Measurements from ENCODE around the gene STXBP4.

The STXBP4 gene

GRCh38 chr17:54968262-54968987 is at the start of gene STXBP4, which contains the start of gene COX11:
Gene STXBP4 (plus strand): TSS chr17:54968765. CDS start chr17:54986220, 17,455 bp downstream.
Gene COX11 (minus strand): TSS chr17:54968654. CDS start chr17:54968646, 8 bp downstream.
- no peak within 1 kb of the TSS for H3K4me3 Mint-ChIP-seq
- H3K27me3 Mint-ChIP-seq = no peaks in the 10 kb centered on the region
- H3K4me1 Mint-ChIP-seq (ENCODE audit: low read depth) = peaks cover 13% of the 10 kb centered on the region
- intact Hi-C loops (cut with micrococcal nuclease) = no loop called here
- H3K27ac Mint-ChIP-seq = no peak within 1 kb of the TSS
- no peaks in the 10 kb centered on the region for H3K9me3 Mint-ChIP-seq
- no peaks in the 10 kb centered on the region for H3K36me3 Mint-ChIP-seq (ENCODE audit: low read depth)

GRCh38 chr17:54919425-54919824 is 49.1 kb upstream of the STXBP4 start:
- no peak overlapping the region for H3K4me3 Mint-ChIP-seq
- no peaks in the 10 kb centered on the region for H3K4me1 Mint-ChIP-seq (ENCODE audit: low read depth)
- intact Hi-C loops (cut with micrococcal nuclease) = no loop called here
- H3K27ac Mint-ChIP-seq = no peak overlapping the region
- H3K9me3 Mint-ChIP-seq = peaks cover 19% of the 10 kb centered on the region
- H3K27me3 Mint-ChIP-seq = no peaks in the 10 kb centered on the region
- no peaks in the 10 kb centered on the region for H3K36me3 Mint-ChIP-seq (ENCODE audit: low read depth)

- Mint-ChIP-seq H3K27ac (no peak overlapping the region), H3K4me1 (ENCODE audit: low read depth) (no peaks in the 10 kb centered on the region), H3K36me3 (ENCODE audit: low read depth) (no peaks in the 10 kb centered on the region), H3K4me3 (no peak overlapping the region), H3K9me3 (peaks cover 19% of the 10 kb centered on the region), H3K27me3 (no peaks in the 10 kb centered on the region)
- intact Hi-C loops (cut with micrococcal nuclease) = no loop called here
These were observed 47.7 kb upstream of the STXBP4 start for GRCh38 chr17:54920819-54921218.

DNA sequence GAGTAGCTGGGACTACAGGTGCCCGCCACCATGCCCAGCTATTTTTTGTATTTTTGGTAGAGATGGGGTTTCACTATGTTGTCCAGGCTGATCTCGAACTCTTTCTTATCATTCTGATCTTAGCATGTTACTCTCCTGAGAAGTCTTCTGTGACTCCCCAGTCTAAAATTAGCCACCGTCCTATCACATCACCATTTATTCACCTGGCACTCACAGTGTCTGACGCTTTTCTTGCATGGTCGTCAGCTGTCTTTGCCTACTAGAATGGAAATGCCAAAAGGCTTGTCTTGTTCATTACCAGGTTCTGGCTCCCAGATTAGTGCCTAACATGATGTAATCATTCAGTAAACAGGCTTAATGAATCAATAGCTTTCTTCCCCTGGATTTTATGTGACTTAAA is 44.2 kb upstream of the STXBP4 start:
- Mint-ChIP-seq H3K4me3 (no peak overlapping the region), H3K27ac (no peak overlapping the region), H3K9me3 (no peaks in the 10 kb centered on the region), H3K36me3 (ENCODE audit: low read depth) (no peaks in the 10 kb centered on the region), H3K27me3 (no peaks in the 10 kb centered on the region), H3K4me1 (ENCODE audit: low read depth) (no peaks in the 10 kb centered on the region)
- intact Hi-C loops (cut with micrococcal nuclease) = no loop called here

GRCh38 chr17:54927525-54927924 is 41.0 kb upstream of the STXBP4 start:
- Mint-ChIP-seq H3K9me3 (no peaks in the 10 kb centered on the region), H3K27me3 (no peaks in the 10 kb centered on the region), H3K4me1 (ENCODE audit: low read depth) (no peaks in the 10 kb centered on the region), H3K27ac (no peak overlapping the region), H3K36me3 (ENCODE audit: low read depth) (no peaks in the 10 kb centered on the region), H3K4me3 (no peak overlapping the region)
- intact Hi-C loops (cut with micrococcal nuclease) = no loop called here

GRCh38 chr17:54932711-54933110 is 35.9 kb upstream of the STXBP4 start:
- intact Hi-C loops (cut with micrococcal nuclease) = no loop called here
- H3K27ac Mint-ChIP-seq = no peak overlapping the region
- H3K4me1 Mint-ChIP-seq (ENCODE audit: low read depth) = no peaks in the 10 kb centered on the region
- no peak overlapping the region for H3K4me3 Mint-ChIP-seq
- no peaks in the 10 kb centered on the region for H3K9me3 Mint-ChIP-seq
- H3K36me3 Mint-ChIP-seq (ENCODE audit: low read depth) = no peaks in the 10 kb centered on the region
- H3K27me3 Mint-ChIP-seq = no peaks in the 10 kb centered on the region

- no peak overlapping the region for H3K27ac Mint-ChIP-seq
- H3K4me3 Mint-ChIP-seq = no peak overlapping the region
- no peaks in the 10 kb centered on the region for H3K9me3 Mint-ChIP-seq
- H3K36me3 Mint-ChIP-seq (ENCODE audit: low read depth) = no peaks in the 10 kb centered on the region
- no peaks in the 10 kb centered on the region for H3K27me3 Mint-ChIP-seq
- intact Hi-C loops (cut with micrococcal nuclease) = no loop called here
- no peaks in the 10 kb centered on the region for H3K4me1 Mint-ChIP-seq (ENCODE audit: low read depth)
These were observed 34.6 kb upstream of the STXBP4 start for GRCh38 chr17:54933921-54934320.

- no peaks in the 10 kb centered on the region for H3K4me1 Mint-ChIP-seq (ENCODE audit: low read depth)
- H3K36me3 Mint-ChIP-seq (ENCODE audit: low read depth) = no peaks in the 10 kb centered on the region
- H3K27ac Mint-ChIP-seq = no peak overlapping the region
- no peaks in the 10 kb centered on the region for H3K9me3 Mint-ChIP-seq
- intact Hi-C loops (cut with micrococcal nuclease) = no loop called here
- no peak overlapping the region for H3K4me3 Mint-ChIP-seq
- no peaks in the 10 kb centered on the region for H3K27me3 Mint-ChIP-seq
These were observed 33.1 kb upstream of the STXBP4 start for GRCh38 chr17:54935471-54935870.

GRCh38 chr17:54937018-54937417 is 31.5 kb upstream of the STXBP4 start:
- no peaks in the 10 kb centered on the region for H3K36me3 Mint-ChIP-seq (ENCODE audit: low read depth)
- H3K4me3 Mint-ChIP-seq = no peak overlapping the region
- H3K4me1 Mint-ChIP-seq (ENCODE audit: low read depth) = no peaks in the 10 kb centered on the region
- H3K9me3 Mint-ChIP-seq = no peaks in the 10 kb centered on the region
- H3K27ac Mint-ChIP-seq = no peak overlapping the region
- intact Hi-C loops (cut with micrococcal nuclease) = no loop called here
- no peaks in the 10 kb centered on the region for H3K27me3 Mint-ChIP-seq

- Mint-ChIP-seq H3K4me3 (no peak overlapping the region), H3K27ac (no peak overlapping the region), H3K4me1 (ENCODE audit: low read depth) (no peaks in the 10 kb centered on the region), H3K27me3 (no peaks in the 10 kb centered on the region), H3K9me3 (no peaks in the 10 kb centered on the region), H3K36me3 (ENCODE audit: low read depth) (no peaks in the 10 kb centered on the region)
- intact Hi-C loops (cut with micrococcal nuclease) = no loop called here
These were observed 31.1 kb upstream of the STXBP4 start for GRCh38 chr17:54937426-54937825.

GRCh38 chr17:54941285-54941684 is 27.3 kb upstream of the STXBP4 start:
- no peak overlapping the region for H3K27ac Mint-ChIP-seq
- no peak overlapping the region for H3K4me3 Mint-ChIP-seq
- no peaks in the 10 kb centered on the region for H3K4me1 Mint-ChIP-seq (ENCODE audit: low read depth)
- H3K9me3 Mint-ChIP-seq = no peaks in the 10 kb centered on the region
- H3K36me3 Mint-ChIP-seq (ENCODE audit: low read depth) = no peaks in the 10 kb centered on the region
- H3K27me3 Mint-ChIP-seq = no peaks in the 10 kb centered on the region
- intact Hi-C loops (cut with micrococcal nuclease) = no loop called here

- intact Hi-C loops (cut with micrococcal nuclease) = no loop called here
- Mint-ChIP-seq H3K4me3 (no peak overlapping the region), H3K36me3 (ENCODE audit: low read depth) (no peaks in the 10 kb centered on the region), H3K27me3 (no peaks in the 10 kb centered on the region), H3K27ac (no peak overlapping the region), H3K4me1 (ENCODE audit: low read depth) (no peaks in the 10 kb centered on the region), H3K9me3 (no peaks in the 10 kb centered on the region)
These were observed 23.8 kb upstream of the STXBP4 start for GRCh38 chr17:54944796-54945195.

GRCh38 chr17:54945231-54945630 is 23.3 kb upstream of the STXBP4 start:
- no peaks in the 10 kb centered on the region for H3K9me3 Mint-ChIP-seq
- intact Hi-C loops (cut with micrococcal nuclease) = no loop called here
- no peaks in the 10 kb centered on the region for H3K27me3 Mint-ChIP-seq
- no peaks in the 10 kb centered on the region for H3K4me1 Mint-ChIP-seq (ENCODE audit: low read depth)
- H3K36me3 Mint-ChIP-seq (ENCODE audit: low read depth) = no peaks in the 10 kb centered on the region
- H3K27ac Mint-ChIP-seq = no peak overlapping the region
- H3K4me3 Mint-ChIP-seq = no peak overlapping the region

GRCh38 chr17:54945671-54946070 is 22.9 kb upstream of the STXBP4 start:
- no peak overlapping the region for H3K27ac Mint-ChIP-seq

GRCh38 chr17:54947396-54947795 is 21.2 kb upstream of the STXBP4 start:
- H3K9me3 Mint-ChIP-seq = no peaks in the 10 kb centered on the region
- no peak overlapping the region for H3K27ac Mint-ChIP-seq
- intact Hi-C loops (cut with micrococcal nuclease) = no loop called here

More at GRCh38 chr17:54945671-54946070, 22.9 kb upstream of the STXBP4 start:
- Mint-ChIP-seq H3K27me3 (no peaks in the 10 kb centered on the region), H3K4me1 (ENCODE audit: low read depth) (no peaks in the 10 kb centered on the region), H3K9me3 (no peaks in the 10 kb centered on the region), H3K4me3 (no peak overlapping the region), H3K36me3 (ENCODE audit: low read depth) (no peaks in the 10 kb centered on the region)
- intact Hi-C loops (cut with micrococcal nuclease) = no loop called here

More at GRCh38 chr17:54947396-54947795, 21.2 kb upstream of the STXBP4 start:
- H3K4me3 Mint-ChIP-seq = no peak overlapping the region
- H3K27me3 Mint-ChIP-seq = no peaks in the 10 kb centered on the region
- no peaks in the 10 kb centered on the region for H3K36me3 Mint-ChIP-seq (ENCODE audit: low read depth)
- H3K4me1 Mint-ChIP-seq (ENCODE audit: low read depth) = no peaks in the 10 kb centered on the region
